DND-41 (cell line): Measurements from ENCODE around the gene IFITM2.

Experiments used
- CTCF ChIP-seq: IDR thresholded peaks from 2 replicates; pipeline ENCODE4 v1.5.1; 2012; ENCODE audit warnings: borderline replicate concordance, low read length, moderate library complexity, mild to moderate bottlenecking; ENCODE audit not compliant: poor library complexity, severe bottlenecking; ENCODE audit errors: extremely low read depth
- EZH2 ChIP-seq: IDR thresholded peaks from 3 replicates; pipeline ENCODE4 v1.6.1; 2012; ENCODE audit warnings: borderline replicate concordance, low read depth, mild to moderate bottlenecking, moderate library complexity, low read length, inconsistent platforms; ENCODE audit not compliant: severe bottlenecking

GRCh38 chr11:279040-279965 is 28.3 kb upstream of the IFITM2 start:
- TF ChIP-seq CTCF (no peak), EZH2 (no peak)
